ENCODE results near the gene TRIM21.
A peak's percentile ranks its signal among the peaks of the same experiment; 100 is the strongest.
"Not testable (repeated sequence)": the region's sequence is repeated elsewhere in the genome, so short reads cannot be mapped to it uniquely, and the experiment has no call there.

Gene TRIM21
- 33.4 to 64.1 (median 50.1) reads per million in 4 experiments for total RNA-seq

DNA sequence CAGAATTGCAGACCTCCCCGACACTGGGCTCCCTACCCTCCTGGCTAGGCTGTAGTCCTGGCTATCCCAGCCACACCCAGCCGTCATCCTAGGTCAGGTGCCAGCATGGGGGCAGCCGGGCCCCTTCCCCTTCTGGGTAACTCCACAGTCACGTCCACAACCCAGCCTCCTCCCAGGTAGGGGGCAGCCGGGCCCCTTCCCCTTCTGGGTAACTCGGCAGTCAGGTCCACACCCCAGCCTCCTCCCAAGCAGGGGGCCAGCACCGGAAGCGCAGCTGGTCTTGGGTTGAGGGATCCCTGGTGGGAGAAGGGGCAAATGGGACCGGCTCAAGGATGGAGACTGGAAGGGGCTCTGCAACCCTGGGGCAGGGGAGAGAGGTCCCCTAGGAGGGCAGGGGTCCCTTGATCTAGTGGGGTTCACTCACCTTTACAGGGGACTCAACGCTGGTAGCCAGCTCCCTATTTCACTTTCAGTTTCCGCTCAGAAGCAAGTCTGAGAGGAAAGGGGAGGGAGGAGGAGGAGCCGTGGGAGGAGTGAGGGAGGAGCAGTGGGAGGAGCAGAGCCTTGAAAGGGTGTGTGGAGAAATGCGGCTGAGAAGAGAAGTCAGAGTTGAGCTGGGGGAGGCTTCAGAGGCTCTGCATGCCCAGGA lies at the start of gene TRIM21:
TSS of gene TRIM21 (minus strand) at position 494 of the 649 bp plus-strand sequence. CDS start 3,293 bp downstream, outside the sequence.
- peak; percentile 75 for DNase-seq

DNA sequence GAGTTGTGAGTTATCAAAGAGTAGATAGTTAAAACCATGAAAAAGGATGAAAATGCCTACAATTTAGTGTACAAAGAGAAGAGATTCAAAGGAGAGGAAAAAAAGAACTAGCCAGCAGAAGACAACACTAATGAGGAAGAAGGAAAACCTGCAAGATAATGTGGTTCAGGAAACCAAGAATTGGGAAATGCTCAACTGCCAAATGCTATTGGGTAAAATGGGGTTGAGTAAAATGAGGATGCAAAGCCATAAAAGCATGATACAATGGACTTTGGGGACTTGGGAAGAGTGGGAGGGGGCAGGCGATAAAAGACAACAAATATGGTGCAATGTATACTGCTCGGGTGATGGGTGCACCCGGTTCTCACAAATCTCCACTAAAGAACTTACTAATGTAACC lies 48.0 kb upstream of the TRIM21 start:
- no peak for DNase-seq

DNA sequence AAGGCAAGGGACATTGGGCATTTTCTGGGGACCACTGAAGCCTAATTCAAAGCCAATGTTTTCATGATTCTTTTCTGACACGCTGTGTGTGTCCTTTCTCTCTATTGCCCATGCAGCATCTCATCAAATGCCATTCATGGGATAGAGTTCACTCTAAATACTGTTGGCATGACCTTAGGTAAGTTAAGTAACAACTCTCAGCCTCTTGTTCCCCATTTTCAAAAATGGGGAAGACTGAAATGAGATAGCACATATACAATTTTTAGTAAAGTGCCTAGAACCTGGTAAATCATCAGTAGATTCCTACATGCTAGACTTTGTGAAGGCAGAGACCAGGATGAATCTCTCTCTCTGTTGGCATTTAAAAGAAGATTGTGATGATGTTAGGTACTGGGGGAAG lies 42.9 kb upstream of the TRIM21 start:
- DNase-seq = no peak

DNA sequence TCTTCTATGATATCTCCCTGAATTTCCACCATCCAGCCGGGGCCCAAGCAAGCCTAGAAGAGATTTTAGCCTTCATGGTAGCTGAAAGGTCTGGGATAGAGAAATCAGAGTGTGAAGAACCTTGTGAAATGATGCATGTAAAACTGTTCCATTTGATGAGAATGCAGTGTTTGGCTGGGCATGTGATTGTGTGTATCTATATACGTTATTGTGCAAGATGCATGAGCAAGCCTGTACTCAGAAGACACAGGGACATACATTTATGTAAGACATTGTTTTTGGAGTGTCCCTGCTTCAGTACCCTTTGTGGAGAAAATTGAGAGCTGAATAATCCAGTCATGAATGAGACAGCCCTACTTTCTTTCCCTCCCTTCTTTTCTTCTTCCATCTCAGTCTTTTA lies 40.4 kb upstream of the TRIM21 start:
- DNase-seq = no peak

DNA sequence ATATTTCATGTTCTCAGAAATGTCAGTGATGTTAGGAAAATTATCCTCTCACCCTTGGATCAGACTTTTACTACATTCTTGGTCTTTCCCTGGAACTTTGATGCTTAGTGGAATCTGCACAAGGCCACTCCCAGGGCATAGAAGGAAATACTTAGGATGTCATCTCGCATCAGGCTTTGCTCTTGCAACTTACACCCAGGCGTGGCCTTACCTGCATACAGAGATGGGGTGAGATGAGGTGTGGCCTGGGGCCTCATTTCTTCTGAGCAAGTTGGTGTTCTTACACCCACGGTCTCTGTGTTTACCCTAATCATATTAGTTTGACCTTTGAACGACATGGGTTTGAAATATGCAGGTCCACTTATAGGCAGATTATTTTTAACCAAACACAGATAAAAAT lies 36.5 kb upstream of the TRIM21 start:
- DNase-seq = no peak

DNA sequence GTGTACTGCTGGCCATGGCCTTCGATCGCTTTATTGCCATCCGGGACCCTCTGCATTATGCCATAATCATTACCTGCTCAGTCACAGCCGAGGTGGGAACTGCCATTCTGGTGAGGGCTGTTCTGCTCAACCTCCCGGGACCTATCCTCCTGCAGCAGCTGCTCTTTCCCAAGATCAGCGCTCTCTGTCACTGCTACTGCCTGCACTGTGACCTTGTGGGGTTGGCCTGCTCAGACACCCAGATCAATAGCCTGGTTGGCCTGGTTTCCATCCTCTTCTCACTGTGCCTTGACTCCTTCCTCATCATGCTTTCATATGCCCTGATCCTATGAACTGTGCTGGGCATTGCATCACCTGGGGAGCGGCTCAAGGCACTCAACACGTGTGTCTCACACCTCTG lies 24.9 kb upstream of the TRIM21 start:
- DNase-seq = no peak

DNA sequence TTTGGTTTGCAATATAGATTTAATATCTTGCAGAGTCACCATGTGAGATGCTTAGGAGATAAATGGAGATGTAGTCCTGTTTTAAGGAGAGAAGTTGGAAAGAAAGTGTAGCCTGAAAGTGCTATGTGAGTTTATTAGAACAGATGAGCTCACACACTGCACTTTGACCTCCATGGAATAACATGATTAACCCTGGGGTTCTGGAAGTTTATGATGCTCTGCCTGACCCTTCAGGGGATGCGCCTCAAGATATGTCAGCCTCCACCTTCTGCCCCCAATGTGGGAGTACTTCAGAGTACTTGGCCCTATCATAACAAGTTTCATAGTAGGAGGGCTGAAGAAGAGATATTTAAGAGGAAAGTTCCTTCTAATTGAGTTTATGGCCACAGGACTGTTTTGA lies 23.3 kb upstream of the TRIM21 start:
- DNase-seq = no peak

DNA sequence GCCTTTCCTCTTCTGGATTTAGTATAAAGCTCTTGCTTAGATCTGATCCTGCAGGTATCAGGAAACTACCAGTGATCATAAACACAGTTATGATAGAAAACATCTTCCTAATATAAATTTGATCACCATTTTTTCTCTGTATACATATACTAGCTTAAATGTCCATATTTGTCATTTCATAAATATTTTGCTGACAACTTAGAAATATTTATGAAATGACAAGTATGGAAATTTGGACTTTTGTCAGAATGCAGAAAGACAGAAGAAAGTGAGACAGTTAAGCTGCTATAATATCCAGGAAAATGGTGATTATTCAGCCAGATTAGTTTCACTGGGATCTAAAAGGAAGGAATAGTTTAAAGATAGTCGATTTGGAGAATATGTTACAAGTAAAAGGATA lies 22.8 kb upstream of the TRIM21 start:
- no peak for DNase-seq

DNA sequence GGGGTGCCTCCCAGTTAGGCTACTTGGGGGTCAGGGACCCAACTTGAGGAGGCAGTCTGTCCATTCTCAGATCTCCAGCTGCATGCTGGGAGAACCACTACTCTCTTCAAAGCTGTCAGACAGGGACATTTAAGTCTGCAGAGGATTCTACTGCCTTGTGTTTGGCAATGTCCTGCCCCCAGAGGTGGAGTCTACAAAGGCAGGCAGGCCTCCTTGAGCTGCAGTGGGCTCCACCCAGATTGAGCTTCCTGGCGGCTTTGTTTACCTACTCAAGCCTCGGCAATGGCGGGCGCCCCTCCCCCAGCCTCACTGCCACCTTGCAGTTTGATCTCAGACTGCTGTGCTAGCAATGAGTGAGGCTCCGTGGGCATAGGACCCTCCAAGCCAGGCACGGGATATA lies 12.7 kb upstream of the TRIM21 start:
- DNase-seq = not testable (repeated sequence)

DNA sequence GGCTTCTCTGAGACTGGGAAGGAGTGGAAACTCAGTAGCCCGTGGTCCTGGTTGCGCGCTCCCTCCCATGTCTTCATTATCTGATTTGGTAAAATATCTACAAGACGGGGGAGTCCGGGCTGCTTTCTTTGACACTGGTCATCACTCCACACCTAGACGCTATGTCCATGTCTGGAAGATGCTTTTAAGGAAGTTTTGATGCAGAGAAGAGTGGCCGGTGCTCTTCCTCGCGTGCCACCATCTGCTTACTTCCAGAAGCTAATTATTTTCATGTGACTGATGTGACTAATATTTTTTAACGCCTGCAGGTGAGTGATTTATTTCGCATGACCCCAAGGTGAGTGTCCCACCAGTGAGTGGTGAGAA lies 339 bp upstream of the TRIM21 start:
- DNase-seq = no peak

DNA sequence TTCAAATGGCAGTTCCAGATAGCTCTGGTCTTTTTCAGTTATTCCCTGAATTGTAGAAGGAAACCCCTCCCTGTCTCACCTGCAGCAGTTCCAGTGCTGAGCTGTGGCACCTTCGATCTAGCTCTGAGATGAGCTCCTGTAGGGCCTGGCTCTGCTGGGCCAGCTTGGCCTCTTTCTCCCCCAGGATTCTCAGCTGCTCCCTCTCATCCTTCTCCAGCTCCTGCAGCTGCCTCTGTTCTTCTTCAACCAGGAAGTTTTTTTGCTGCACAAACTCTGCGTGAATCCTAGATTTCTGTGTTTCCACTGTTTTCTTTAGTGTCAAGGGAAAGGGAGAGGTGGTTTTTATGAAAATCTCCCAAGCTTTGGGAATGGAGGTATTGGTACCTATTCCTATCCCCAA lies 5.3 kb downstream of the TRIM21 start:
- DNase-seq = no peak

DNA sequence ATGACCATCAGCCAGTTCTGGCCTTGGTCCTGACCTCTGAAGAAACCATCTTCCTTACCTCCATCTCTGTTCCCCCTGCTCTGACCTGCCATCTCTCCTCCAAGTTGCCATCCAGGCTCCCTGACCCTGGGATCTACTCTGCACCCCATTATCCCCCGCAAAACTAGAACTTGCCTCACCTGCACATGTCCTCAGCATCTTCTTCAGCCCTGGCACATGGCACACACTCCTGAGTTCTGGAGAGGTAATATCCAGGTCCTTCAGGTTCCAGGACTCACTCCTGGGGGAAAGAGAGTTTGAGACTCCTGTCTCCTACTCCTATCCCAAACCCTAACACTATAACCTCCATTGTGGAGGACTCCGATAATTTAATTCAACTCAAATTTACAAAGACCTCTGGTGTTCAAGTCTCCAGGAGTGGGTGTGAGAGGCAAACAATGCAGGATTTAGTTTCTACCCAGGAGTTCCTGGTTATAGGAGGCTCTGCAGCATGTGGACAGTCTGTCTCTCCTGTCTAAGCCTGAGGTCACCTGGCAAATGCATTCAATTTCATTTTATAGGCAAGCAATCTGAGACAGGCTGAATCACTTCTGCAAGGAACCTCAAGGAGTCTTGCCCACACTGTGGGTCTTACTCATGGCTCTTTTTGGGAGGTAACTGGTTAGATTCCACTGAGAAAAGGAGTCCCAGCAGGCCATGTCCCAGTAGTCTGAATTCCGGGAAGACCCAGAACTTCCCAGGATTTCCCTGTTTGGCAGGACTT lies 7.3 kb downstream of the TRIM21 start:
- no peak for DNase-seq

DNA sequence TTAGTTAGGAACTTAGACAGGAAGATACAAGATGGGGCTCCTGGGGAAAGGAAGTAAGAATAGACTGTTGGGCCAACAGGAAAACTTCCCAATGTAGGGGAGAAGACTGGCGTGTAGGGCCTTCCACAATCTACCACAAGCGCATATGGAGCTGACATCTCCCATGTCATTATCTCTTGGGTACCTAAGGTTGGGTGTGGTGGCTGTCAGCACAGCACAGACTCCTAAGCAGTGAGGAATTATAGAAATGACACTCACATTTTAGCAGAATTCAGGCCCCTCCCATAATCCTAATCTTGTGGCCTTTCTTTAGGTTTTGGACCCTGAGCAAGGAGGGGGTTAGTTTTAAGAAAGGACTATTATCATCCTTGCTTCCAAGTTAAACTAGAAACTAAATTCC lies 11.6 kb downstream of the TRIM21 start:
- no peak for DNase-seq

DNA sequence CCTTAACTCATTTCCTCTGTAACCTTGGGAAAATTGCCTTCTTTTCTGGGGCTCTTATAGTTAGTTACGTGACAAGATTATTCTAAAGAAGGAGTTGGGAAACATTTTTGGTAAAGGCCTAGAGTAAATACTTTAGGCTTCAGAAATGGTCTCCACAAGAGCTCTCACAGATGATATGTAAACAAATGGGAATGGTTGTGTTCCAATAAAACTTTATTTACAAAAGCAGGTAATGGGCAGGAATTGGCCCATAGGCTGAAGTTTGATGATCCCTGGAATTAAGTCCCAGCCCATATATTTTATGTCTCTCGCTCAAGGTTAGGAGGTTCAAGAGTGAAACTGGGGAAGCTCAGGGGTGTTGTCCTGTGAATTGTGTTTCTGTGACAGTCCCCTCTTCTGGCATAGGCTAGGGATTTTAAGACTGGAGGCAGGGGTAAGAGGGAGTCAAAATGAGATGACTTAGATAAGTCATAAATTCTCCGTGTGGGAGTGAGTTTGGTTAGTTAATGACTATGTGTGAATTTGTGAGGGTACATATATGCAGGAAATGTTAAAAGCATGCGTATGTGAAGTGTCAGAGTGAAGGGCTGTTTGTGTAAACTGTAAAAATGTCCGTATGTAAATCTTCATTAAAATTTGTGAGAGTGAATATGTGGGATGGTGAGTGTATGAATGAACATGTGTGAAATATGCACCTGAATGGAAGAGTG lies 17.9 kb downstream of the TRIM21 start:
- no peak for DNase-seq

DNA sequence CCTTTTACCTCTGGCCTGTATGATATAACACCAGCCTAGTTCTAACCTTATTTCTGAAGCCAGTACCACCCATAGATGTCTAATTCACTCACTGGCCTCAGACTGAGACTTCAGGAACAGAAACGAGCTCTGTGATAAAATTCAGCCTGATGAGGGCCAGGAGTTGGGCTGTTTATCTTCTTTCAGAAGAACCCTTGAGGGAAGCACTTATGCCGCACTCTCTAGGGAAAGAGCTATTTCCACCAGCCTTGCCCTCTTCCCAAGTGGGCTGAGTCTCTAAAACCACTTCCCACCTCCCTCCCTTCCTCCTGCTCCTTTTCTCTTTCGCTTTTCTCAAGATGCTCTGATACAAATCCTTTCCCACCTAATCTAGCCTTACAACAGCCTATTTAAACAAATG lies 23.3 kb downstream of the TRIM21 start:
- no peak for DNase-seq

DNA sequence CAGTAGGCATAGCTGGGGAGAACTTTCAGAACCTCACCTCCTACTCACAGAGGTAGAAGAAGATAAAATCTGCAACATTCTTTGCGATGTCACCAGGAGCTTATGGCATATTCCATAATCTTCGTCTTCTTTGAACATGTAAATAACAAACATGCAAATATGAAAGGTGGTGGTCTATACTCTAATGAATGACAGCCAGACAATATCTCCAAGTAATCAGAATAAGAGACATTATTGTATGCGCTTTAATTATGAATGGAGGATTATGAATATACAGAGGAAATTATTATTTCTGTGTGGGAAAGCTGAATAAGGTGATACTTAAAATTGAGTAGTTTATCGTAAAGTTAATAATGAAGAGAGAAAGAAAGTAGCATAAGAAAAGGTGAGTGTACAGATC lies 25.2 kb downstream of the TRIM21 start, which contains the start of gene OR52B4:
TSS of gene OR52B4 (minus strand) at position 101 of the 400 bp plus-strand sequence. CDS start at position 10, 91 bp downstream.
- DNase-seq = no peak

DNA sequence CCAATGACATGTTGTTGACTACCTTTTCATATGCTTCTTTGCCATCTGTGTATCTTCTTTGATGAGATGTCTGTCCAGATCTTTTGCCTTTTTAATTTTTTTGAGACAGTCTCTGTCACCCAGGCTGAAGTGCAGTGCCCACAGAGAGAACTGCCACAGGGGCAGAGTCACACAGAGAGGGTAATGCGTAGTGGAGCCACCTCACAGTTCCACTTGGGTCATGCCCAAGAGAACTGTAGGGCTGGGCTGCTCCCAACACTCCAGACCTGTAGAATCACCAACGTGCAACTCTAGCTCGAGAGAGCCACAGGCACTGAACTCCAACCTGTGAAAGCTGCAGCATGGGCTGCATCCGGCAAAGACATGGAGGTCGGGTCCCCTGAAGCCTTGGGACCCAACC lies 45.4 kb downstream of the TRIM21 start:
- DNase-seq = not testable (repeated sequence)

DNA sequence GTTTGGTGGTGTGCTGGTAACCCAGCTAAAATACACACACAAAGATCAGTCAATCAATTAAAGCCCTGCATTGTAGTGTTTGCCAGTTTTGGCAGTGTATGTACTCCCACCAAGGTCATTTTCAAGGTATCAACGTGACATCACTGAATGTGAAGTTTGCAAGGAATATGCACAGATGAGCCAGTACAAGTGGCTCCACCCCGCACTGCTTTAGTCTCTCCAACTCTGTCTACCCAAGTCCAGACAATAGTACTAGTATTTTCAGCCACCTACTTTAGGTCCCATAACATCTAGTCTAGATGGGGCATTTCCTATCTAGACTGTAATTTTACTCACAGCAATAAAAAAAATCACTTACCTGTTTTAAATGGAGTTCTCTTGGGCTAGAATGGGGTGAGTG lies 48.1 kb downstream of the TRIM21 start:
- DNase-seq = not testable (repeated sequence)
